HG02678 (cell line): Measurements from ENCODE around the gene GNLY.

Experiments used
- ATAC-seq: cut with Tn5 transposase; IDR thresholded peaks from one replicate; pipeline ENCODE4 v1.9.1; 2021; ENCODE audit warnings: mild to moderate bottlenecking, moderate library complexity; ENCODE audit not compliant: unreplicated experiment

GNLY gene

DNA sequence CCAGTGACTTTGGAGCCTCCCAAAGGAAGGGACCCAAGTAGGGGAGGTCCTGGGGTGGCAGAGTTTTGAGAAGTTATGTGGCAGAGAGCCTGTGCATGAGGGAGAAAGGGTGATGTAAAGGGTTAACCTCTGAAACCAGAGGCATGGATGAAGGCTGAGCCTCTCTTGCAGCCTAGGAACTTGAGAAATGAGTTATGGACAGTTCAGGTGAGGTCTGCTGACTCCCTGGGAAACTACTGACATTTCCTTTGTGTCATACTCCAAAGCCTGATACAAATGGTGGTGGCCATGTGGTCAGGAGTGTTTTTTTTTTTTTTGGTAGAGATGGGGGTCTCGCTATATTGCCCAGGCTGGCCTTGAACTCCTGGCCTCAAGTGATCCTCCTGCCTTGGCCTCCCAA is 12.4 kb upstream of the GNLY start:
- ATAC-seq: no peak

DNA sequence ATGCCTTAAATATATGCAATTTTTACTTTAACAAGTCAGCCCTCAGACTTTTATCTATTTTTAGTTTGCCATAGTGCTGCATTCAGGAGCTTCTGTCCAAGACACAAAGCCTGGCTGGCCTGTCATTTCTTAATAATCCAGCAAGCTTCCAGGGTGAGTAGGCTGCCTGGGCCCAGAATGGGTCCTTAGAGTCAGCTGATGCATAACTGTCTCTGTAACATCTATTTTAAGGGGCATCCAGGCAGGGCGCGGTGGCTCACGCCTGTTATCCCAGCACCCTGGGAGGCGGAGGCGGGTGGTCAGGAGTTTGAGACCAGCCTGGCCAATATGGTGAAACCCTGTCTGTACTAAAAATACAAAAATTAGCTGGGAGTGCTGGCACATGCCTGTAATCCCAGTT is 11.8 kb upstream of the GNLY start:
- ATAC-seq: no peak

DNA sequence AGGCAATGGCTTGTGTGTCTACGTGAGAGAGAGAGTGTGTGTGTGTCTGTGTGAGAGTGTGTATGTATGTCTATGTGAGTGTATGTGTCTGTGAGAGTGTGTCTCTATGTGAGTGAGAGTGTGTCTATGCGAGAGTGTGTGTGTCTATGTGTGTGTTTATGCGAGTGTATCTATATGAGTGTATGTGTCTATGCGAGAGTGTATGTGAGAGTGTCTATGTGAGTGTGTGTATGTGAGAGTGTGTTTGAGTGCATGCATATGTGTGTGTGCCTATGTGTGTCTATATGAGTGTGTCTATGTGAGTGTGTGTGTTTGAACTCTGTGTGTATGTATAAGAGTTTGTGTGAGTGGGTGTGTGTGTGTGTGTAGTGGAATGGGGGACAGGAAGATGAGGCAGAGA is 9.8 kb upstream of the GNLY start:
- ATAC-seq: no peak

DNA sequence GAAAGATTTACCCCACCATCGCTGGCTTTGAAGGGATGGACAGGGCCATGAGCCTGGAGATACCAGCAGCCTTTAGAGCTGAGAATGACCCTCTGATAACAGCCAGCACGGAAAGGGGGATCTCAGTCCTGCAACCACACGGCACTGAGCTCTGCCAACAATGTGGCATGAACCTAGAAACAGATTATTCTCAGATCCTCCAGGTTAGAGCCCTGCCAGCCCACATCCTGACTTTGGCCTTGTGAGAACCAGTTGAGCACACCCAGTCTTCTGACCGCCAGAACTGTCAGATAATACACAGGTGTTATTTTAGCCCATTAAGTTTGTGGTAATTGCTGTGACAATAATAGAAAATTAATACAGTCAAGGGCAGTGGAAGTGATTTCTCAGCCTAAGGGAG is 9.4 kb upstream of the GNLY start:
- no peak for ATAC-seq

DNA sequence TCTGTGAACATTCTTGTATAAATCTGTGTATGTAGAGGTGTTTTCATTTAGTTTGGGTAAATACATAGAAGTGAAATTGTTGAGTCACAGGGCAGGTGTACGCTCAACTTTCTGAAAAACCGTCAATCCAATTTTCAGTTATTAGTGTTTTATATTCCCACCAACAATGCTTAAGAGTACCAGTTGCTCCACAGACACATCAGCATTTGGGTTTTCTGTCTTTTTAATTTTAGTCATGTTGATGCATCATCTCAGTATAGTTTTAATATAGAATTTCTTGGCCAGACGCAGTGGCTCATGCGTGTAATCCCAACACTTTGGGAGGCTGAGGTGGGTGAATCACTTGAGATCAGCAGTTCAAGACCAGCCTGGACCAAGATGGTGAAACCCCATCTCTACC is 3.2 kb upstream of the GNLY start:
- ATAC-seq: no peak

DNA sequence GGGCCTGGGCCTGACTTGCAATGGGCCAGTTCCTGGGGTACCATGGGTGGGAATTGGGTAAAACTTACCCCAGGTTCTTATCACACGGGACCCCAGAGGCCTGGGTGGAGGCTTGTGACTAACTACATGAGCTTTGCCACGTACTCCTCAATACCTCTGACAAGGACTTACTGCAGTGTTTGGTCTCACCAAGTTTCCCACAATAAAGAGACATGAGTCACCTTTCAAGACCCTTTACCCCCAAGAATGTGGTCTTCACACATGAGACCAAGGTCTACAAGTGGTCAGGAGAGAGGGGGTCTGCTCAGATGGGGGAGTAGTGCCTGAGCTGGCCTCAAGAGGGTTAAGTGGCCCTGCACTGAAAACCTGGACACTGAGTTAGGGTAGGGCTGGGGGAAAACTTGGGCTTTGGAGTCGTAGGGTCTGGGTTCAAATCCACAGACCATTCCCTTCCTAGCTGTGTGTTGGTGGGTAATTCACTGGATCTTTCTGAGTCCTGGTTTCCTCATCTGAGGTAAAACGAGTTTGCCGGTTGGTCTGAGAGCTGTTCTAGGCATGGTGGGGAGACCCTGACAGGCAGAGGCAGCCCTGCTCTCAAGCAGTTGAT is 2.0 kb upstream of the GNLY start:
- ATAC-seq: no peak

DNA sequence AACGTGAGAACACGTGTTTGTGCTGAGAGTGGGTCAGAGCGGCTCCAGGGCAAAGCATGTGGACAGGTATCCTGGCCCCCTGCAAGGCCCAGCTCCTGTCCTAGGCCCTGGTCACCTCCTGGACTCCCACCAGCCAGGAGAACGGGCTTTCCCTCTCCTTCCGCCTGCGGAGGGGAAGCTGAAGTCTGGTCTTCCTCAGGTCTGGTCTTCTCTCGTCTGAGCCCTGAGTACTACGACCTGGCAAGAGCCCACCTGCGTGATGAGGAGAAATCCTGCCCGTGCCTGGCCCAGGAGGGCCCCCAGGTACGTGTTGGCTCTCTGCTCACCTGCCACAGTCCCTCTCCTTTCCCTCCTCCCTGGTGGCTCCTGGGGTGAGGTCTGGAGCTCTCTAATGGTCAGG is 963 bp downstream of the GNLY start:
- no peak for ATAC-seq

DNA sequence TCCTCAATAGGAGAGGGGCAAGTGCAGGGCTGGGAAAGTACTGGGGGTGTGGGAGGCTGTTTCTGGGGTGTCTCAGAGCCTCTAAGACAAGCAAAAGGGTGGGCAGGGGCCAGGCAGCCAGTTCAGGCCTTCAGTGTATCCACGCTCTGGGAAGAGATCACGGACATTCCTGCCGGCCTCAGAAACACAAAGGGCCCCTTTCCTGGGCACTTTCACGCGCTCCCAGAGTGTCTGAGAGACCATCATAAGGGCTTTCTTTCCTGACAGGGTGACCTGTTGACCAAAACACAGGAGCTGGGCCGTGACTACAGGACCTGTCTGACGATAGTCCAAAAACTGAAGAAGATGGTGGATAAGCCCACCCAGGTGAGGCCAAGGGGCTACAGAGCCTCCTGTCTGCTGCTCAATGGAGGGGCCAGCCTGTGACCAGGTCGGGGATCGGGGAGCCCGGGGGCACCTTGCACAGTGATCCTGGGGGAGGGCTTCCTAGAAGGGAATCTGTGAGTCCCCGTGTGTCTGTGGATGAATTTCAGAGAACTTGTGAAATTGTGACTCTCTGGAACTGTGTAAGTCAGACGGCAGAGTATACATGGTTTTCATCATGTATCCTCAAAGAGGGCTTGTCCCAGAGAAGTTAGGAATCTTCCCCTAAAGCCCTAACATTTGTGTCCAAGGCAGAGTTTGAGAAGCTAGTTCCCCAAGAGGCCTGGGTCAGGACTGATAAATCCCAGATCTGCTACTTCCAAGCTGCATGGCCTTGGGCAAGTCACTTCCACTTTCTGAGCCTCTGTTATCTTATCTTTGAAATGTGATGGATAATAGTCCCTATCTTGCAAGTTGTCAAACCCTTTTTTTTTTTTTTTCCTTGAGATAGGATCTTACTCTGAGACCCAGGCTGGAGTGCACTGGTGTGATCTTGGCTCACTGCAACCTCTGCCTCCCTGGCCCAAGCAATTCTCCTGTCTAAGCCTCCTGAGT is 1.8 kb downstream of the GNLY start:
- ATAC-seq: no peak

DNA sequence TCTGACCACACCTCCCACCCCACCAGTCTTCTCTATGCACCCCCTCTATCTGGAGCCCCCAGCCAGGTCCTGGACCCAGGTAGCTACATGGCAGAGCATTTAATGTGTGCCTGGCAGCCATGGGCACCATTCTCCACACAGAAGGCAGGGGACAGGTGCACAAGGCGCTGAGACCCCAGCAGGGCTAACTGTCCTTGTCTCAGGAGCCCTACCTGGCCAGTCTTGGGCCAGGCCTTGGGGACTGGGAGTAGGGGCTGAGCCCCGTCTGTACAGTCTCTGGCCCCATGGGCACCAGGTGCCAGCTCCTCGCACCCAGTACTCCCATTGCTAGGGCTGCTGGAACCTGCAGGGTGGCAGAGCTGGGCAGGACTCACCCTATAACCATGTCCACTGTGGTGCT is 2.9 kb downstream of the GNLY start:
- ATAC-seq: no peak

DNA sequence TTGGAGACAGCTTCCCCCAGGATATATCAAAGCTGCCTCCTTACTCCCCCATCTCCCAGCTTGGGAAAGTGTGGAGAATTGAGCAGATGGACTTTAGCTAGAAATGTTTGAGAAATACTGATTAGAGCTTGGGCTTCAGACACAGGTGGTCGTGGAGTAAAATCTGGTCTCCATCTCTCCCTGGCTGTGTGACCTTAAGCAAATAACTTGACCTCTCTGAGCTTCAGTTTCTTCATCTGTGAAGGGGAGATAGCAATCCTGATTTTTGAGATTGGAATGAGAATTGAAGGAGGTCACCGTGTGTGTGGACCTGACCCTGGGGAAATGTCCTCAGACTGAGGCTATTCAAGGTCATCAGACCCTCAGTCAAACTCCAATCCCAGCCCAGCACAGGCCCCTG is 3.6 kb downstream of the GNLY start:
- no peak for ATAC-seq

DNA sequence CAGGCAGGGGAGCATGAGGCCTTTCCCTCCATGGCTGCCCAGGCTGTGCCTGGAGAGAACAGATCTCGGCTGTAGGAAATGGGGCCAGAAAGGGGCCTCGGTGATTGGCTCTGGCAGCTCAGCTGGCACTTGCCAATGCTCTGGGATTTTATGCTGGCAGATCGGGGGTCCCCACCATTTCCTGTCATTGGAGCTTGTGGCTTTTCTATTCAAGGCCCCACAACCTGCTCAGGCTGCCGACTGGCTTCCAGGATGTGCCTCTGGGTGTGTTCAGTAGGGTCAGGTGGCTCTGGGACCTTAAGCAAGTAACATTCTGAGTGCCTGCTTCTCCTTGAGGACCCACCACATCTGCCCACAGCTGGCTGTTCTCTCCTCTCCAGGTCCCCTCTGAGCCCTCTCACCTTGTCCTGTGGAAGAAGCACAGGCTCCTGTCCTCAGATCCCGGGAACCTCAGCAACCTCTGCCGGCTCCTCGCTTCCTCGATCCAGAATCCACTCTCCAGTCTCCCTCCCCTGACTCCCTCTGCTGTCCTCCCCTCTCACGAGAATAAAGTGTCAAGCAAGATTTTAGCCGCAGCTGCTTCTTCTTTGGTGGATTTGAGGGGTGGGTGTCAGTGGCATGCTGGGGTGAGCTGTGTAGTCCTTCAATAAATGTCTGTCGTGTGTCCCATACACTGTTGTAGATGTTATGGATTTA is 4.2 kb downstream of the GNLY start:
- ATAC-seq: no peak

DNA sequence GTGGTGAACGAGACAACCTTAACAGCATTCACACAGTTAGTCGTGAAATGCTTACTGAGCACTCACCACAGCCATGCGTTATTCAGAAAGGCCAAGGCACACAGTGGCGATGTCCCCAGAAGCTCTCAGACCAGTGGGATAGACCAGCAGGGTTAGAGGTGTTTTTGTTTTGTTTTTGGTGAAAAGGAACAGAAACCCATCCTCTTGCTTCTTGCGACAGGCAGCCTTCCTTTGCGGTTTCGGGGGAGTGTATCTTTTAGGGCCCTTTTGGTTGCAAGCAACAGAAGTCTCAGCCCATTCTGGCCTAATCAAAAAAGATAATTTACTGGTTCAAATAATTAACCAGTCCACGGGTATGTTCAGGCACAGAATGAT is 4.7 kb downstream of the GNLY start:
- ATAC-seq: no peak

DNA sequence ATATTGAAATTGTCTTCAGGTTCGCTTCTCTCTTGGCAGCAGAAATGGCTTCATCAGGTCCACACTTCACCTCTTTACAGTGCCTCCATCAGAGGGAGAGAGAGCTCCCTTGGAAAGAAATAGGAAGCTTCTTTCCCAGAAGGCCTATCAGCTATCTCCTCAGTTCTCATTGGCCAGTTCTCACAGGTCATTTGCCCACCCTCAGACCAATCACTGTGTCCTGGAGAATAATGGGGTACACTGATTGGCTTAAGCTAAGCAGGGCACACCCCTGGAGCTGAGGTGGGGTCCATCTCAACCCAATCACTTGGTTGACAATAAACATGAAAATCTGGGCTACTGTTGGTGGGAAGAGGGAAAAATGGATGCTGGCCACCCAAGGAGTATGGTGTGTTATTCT is 5.2 kb downstream of the GNLY start:
- ATAC-seq: no peak

DNA sequence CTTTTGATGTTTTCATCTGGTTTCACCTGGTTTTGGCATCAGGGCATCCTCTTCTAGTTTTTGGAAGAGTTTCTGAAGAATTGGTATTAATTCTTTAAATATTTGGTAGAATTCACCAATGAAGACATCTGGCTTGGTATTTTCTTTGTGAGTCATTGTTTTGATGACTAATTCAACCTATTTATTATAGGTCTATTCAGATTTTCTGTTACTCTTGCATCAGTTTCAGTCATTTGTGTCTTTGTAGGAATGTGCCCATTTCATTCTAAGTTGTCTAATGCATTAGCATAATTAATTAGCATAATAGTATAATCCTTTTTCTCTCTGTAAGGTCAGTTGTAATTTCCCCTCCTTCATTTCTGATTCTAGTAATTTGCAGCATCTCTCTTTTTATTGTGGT is 8.0 kb downstream of the GNLY start:
- no peak for ATAC-seq

DNA sequence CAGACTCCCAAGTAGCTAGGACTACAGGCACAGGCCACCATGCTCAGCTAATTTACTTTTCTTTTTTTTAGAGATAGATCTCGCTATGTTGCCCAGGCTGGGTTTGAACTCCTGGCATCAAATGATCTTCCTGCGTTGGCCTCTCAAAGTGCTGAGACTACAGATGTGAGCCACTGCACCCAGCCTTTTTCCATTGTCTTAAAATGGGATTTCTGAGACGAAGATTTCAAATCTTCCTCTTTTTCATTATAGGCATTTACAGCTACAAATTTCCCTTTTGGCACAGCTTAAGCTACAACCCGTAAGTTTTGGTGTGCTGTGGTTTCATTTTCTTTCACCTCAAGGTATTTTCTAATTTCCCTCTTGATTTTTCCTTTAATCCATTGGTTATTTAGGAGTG is 8.6 kb downstream of the GNLY start:
- ATAC-seq: no peak

DNA sequence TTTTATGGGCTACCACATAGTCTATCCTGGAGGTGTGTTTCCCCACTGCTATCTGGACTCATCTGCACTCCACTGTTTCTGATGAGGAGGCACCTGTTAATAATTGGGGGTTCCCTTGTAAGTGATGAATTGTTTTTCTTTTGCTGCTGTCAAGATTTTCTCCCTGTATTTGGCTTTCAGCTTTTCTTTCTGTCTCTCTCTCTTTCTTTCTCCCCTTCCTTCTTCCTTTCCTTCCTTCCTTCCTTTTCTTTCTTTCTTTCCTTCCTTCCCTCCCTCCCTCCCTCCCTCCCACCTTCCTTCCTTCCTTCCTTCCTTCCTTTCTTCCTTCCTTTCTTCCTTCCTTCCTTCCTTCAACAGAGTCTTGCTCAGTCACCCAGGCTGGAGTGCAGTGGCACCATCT is 9.2 kb downstream of the GNLY start:
- ATAC-seq: no peak

DNA sequence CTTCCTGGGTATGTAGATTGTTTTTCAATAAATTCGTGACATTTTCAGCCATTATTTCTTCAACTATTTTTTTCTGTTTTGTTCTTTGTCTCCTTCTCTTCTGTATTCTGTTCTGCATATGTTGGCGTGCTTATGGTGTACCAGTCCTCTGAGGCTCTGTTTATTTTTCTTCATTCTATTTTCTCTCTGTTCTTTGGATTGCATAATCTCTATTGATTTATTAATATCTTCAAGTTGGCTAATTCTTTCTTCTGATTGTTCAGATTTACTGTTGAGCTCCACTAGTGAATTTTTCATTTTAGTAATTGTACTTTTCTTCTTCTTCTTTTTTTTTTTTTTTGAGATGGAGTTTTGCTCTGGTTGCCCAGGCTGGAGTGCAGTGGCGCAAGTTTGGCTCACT is 9.9 kb downstream of the GNLY start:
- no peak for ATAC-seq

DNA sequence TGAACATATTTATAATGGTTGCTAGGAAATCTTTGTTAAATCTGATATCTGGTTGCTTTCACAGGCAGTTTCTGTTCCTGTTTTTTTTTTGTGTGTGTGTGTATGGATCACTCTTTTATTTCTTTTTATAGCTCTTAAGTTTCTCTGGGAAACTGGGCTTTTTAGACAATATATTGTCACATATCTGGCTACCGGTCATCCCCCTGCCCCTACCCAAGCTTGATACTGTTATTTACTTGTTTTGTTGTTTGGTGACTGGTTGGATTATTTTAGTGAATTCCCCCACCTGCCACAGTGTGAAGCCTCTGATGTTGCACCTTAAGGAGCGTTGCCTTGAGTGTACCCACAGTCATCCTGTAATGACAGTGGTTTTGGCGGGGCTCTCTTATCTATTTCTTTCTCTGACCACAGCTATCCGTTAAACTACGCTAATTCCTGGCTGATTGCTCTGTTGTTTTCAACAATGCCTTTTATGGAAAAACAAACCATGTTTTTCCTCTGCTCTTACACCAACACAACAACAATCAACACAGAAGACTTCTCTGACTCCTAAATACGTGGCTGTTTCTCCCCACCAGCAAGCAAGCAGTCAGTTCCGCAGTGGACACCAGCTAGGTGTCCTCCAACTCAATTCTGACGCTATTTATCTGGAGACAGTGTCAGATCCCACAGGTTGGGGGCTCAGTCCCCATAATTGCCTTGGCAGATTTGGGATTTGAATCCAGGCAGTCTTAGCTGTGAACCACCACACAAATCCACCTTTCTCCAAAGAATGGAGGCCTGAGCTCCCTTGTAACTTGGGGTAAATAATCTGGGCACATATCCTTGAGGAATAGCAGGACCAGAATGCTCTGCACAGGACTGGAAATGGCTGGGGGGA is 10.9 kb downstream of the GNLY start:
- peak; percentile 64 for ATAC-seq

DNA sequence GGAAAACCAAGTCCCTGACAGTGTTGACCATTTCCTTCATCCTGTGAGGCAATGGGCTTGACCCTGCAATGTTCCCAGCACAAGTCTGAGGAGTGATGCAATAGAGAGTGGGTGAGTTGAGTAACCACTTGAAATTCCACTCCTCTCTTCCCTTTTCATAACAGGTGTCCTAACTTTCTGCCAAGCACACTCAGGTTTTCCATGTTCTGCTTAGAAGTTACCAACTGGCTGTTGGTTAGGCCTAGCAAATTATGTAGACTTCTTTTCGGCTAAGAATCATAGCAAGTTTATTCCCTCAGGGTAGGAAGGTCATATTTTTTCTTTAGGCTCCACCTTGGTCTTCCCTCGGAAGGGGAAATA is 11.5 kb downstream of the GNLY start:
- ATAC-seq: no peak

DNA sequence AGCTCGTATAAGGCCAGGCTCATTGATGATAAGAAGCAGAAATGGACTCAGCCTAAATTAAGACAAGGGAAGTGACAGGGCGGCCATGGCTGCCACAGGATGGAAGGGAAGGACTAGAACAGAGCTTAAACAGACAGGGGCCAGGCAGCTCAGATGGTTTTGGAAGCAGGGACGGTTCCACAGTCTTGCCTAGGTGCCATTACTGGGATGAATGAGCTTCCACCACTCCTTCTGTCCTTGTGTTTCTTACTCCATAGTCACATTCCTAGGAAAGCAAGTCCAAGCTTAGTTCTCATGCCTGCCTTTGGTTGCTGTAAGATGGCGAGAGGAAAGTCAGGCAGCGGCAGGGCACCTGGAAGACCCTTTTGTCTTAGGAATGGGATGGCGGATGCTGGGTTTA is 11.9 kb downstream of the GNLY start:
- no peak for ATAC-seq
